ENCODE results near the gene MKNK2.
A peak's percentile ranks its signal among the peaks of the same experiment; 100 is the strongest.
"Not testable (repeated sequence)": the region's sequence is repeated elsewhere in the genome, so short reads cannot be mapped to it uniquely, and the experiment has no call there.

Gene MKNK2

DNA sequence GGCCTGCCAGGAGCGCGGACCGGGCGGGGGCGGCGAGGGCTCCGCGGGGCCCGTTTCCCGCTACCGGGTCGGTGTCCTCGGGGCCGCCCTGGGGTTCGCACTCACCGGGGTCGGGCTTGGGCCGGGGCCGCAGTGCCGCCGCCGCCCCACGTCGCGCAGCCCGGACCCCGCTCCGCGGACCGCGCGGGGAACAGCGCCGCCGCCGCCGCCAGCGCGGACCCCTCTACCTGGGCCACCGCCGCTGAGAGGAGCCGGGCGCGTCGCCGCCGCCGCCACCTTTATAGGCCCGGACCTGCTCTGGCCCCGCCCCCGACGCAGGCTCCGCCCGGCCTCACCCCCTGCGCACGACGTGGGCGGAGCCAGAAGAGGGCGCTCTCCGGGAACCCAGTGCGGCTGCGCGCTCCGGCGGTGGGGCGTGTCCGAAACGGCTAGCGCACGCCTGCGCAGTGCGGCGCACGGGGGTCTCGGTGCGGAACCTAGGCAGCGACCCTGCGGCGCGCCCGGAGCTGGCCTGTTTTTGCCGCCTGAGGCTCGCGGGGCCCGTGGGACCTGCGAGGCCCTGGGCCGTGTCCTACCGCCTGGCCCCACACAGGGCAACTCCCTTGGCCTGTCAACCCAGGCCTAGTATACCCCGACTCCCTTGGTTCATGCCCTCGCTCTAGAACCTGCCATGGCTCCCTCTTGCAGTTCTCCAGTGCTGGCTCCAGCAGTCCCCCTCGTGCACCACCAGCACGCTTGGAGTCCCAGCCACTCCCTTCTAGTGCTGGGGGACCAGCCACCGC is at the start of gene MKNK2:
TSS of gene MKNK2 (minus strand) at position 254 of the 782 bp plus-strand sequence. CDS start 393 bp downstream, outside the sequence.
- DNase-seq (ENCODE audit: low spot score) = peak; percentile 99

DNA sequence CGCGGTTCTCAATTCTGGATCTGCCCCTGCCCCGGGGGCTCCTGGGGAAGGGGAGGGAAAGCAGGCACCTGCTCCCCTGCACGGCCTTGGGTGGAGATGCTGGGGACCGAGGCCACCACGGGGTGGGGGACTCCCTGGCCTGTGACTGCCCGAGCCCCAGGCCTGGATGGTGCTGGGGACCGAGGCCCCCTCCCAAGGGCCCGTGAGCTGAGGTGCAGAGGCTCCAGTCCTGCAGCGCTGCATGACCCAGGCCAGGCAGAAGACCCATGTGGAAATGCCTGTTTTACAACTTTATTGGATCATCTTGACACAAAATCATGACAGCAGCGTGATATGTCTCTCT is 49.6 kb upstream of the MKNK2 start:
- no peak for DNase-seq (ENCODE audit: low spot score)

DNA sequence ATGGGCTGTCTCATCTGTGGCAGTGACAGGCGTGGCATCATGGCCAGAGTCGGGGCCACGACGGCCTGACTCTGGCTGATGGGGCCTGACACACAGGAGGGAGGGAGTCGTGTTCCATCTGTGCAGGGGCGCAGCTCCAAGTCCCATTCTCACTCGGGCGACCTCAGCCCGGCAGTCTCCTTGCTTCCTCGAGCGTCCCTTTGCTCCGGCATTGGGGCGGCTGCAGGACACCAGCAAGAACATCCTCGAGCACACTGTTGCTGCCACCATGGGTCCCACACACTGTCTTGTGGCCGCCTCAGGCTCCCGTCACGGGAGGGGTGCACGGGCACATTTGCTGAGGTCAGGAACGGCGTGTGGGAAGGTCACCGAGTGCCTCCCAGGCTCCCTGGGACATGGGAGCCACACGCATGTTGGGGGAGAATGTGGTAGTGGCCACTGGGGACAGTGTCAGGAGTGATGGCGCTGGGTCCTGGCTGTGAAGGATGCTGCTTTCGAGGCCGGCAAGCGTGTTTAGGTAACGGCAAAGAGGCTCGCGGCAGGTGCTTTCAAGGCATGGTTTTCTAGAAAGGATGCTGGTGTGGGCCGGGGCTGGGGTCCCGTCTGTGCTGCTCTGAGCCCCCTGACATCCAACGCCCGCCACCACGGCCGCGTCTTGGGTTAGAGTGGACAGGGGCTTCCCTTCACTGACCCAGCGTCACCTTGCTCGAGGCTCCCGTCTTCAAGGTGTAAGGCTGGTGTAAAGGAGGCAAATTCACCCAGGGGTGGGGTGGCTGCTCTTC is 49.1 kb upstream of the MKNK2 start:
- DNase-seq (ENCODE audit: low spot score) = no peak

DNA sequence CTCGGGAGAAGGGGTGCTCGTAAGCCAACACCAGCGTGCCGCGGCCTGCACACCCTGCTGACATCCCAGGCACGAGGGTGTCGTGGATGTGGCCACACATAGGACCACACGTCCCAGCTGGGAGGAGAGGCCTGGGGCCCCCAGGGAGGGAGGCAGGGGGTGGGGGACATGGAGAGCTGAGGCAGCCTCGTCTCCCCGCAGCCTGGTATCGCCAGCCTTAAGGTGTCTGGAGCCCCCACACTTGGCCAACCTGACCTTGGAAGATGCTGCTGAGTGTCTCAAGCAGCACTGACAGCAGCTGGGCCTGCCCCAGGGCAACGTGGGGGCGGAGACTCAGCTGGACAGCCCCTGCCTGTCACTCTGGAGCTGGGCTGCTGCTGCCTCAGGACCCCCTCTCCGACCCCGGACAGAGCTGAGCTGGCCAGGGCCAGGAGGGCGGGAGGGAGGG is 48.0 kb upstream of the MKNK2 start:
- no peak for DNase-seq (ENCODE audit: low spot score)

DNA sequence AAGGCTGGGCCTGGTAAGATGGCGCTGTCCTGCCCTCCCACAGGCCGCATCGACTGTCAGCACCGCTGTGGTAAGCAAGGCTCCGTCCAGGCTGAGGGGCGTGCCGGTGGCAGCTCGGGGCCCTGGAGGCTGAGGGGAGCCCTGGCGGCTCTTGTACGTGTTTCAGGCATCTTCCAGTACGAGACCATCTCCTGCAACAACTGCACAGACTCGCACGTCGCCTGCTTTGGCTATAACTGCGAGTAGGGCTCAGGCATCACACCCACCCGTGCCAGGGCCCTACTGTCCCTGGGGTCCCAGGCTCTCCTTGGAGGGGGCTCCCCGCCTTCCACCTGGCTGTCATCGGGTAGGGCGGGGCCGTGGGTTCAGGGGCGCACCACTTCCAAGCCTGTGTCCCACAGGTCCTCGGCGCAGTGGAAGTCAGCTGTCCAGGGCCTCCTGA is 46.9 kb upstream of the MKNK2 start:
- no peak for DNase-seq (ENCODE audit: low spot score)

DNA sequence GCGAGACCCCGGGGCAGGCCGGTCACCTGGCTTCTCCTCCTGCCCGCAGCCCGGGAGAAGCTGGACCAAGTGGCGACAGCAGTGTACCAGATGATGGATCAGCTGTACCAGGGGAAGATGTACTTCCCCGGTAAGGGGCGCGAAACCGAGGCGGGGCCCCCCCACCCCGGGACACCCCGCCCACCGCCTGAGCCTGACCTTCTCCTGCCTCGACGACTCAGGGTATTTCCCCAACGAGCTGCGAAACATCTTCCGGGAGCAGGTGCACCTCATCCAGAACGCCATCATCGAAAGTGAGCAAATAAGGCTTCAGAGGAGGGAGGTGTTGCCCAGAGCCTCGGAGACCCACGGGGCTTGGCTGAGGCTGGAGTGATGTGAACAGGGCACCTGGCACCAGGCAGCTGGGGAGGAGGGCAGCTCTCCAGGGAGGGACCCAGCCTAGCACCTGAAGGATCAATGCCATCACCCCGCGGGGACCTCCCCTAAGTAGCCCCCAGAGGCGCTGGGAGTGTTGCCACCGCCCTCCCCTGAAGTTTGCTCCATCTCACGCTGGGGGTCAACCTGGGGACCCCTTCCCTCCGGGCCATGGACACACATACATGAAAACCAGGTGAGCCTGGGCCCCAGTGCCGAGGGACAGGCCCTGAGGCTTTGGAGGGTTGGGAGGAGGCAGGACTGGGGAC is 46.3 kb upstream of the MKNK2 start:
- DNase-seq (ENCODE audit: low spot score) = no peak

DNA sequence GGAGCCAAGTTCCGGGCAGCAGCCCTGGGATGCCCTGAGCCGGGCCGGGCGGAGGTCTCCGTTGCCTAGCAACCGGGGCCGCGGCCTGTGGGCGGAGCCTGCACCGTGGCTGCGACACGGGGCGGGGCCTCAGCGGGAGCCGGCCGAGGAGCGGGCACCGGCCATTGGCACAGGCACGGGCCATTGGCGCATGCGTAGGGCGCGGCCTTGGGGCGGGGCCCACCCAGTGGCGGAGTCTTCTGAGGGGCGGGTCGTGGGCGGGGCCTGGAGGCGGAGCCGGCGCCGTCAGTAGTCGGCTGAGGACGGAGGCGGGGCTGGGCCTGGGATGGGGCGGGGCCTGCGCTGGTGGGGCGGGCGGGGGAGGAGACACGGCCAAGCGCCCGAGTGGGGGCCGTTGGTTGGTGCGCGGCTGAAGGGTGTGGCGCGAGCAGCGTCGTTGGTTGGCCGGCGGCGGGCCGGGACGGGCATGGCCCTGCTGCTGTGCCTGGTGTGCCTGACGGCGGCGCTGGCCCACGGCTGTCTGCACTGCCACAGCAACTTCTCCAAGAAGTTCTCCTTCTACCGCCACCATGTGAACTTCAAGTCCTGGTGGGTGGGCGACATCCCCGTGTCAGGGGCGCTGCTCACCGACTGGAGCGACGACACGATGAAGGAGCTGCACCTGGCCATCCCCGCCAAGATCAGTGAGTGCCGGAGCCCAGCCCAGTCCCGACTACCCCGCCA is 45.6 kb upstream of the MKNK2 start, which contains the start of gene IZUMO4:
TSS of gene IZUMO4 (plus strand) at position 436 of the 723 bp plus-strand sequence. CDS start at position 467, 31 bp downstream.
- DNase-seq (ENCODE audit: low spot score) = peak; percentile 100

DNA sequence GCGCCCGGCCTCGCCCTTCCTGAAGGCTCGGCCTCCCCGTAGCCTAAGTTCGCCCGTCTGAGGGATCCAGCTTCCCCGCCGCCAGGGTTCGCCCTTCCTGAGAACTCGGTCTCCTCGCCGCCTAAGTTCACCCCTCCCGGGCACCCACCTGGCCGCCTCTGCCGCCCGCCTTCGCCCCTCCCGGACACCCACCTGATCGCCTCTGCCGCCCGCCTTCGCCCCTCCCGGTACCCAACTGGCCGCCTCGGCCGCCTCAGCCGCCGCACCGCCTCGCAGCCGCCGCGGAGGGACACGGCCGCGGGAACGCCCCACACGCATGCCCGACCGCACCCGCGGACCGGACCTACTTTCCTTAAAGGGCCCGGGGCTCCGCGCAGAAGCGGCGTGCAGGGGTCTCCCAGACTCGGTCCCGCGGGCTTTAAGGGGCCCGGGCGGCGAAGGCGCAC is 45.0 kb upstream of the MKNK2 start, which contains the start of gene MOB3A:
TSS of gene MOB3A (minus strand) at position 293 of the 446 bp plus-strand sequence. CDS start 17,766 bp downstream, outside the sequence.
- DNase-seq (ENCODE audit: low spot score) = no peak

DNA sequence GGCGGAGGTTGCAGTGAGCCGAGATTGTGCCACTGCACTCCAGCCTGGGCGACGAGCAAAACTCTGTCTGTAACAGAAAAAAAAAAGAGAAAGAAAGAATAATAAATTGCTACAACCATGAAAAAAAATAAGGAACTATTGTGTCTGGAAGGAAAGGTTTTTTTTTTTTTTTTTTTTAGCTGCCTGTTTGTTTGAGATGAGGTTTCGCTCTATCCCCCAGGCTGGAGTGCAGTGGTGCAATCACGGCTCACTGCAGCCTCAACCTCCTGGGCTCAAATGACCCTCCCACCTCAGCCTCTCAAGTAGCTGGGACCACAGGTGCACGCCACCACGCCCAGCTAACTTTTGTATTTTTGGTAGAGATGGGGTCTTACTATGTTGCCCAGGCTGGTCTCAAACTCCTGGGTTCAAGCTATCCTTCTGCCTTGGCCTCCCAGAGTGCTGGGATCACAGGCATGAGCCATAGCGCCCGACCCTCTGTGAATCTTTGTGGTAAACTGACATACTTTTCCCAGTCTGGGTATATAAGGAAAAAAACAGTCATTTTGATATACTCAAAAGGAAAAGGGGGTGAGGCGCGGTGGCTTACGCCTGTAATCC is 41.0 kb upstream of the MKNK2 start:
- not testable (repeated sequence) for DNase-seq (ENCODE audit: low spot score)

DNA sequence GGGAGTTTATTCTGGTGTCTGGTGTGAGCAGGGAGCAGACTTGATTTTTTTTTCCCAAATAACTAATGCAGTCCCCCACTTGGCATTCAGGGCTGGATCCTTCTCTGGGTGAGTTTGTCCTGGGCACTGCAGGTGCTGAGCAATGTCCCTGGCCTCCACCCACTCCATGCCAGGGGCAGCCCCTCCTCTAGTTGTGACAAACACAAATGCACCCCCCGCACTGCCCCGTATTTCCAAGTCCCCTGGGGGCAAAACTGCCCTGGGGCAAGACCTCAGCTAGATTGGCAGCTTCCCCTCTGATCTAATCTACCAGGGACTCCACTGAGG is 38.6 kb upstream of the MKNK2 start:
- no peak for DNase-seq (ENCODE audit: low spot score)

DNA sequence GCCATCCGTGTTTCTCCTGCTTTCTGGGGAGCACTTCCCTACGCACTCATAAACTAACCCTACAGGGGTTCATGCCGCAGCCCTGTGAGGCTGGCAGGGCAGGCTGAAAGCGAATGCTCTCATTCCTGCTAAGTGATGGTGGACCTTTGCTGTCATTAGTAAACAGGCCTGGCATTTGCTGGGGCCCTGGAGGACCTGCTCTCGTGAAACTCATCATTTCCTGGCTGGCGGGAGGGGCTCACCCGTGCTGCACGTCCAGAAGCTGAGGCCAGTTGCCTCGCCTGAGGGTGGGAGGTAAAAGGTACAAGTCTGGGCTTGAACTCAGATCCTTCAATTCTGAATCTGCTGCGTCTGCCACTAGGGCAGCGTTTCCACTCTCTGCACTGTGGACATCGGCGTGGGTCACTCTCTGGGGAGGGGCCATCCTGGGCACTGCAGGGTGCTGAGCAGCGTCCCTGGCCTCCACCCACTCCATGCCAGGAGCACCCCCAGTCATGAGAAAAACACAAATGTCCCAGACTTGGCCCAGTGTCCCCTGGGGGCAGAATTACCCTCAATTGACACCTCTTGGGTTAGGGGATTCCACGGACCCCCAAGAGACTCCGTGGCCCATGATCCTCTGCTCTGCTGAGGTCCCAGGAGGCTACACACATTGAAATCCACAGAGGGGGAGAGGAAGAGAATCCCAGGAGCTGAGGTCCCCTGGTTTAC is 38.1 kb upstream of the MKNK2 start:
- no peak for DNase-seq (ENCODE audit: low spot score)

DNA sequence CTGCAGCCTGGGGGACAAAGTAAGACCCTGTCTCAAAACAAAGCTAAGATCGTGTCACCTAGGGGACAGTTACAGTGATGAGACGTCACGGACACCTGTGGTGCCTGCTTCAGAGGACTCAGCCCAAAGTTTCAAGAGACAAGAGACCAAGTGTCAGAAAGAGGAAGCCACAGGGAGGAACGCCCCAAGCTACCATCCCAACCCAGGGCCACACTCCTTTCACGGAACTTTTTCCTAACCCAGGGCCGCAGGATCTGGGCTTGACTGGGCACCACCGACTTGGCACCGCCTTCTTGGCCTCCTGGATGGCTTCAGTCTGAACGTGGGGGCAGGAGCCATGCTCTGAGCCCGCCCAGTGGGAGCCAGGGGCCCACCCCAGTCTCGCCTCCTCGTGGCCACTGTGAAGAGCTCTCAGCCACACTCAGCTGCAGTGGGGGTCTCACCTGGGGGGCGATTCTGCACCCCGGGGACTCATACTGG is 36.6 kb upstream of the MKNK2 start:
- DNase-seq (ENCODE audit: low spot score) = no peak

DNA sequence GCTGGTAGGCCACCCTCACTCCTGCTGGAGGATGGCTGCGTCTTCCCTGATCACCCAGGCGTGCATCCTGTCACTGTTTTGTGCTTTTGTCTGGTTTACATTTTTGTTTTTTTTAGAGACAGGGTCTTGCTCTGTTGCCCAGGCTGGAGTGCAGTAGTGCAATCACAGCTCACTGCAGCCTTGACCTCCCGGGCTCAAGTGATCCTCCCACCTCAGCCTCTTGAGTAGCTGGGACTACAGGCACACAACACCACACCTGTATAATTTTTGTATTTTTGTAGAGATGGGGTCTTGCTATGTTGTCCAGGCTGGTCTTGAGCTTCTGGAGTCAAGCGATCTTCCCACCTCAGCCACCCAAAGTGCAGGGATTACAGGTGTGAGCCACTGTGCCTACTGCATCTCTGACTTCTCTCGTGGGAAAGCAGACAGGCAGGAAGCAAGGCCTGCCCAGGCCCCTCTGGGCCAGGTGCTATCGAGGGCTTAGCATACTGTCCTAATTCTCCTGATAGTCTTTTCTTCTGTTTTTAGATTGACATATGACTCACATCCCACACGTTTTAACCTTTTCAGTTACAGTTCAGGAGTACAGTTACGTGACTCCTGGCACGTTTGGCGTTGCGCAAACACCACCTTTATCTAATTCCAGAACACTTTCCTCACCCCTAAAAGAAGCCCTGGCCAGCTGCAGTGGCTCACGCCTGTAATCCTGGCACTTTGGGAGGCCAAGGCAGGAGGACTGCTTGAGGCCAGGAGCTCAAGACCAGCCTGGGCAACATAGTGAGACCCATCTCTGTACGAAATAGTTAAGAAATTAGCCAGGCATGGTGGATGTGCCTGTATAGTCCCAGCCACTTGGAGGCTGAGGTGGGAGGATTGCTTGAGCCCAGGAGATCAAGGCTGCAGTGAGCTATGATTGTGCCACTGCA is 35.9 kb upstream of the MKNK2 start:
- DNase-seq (ENCODE audit: low spot score) = not testable (repeated sequence)

DNA sequence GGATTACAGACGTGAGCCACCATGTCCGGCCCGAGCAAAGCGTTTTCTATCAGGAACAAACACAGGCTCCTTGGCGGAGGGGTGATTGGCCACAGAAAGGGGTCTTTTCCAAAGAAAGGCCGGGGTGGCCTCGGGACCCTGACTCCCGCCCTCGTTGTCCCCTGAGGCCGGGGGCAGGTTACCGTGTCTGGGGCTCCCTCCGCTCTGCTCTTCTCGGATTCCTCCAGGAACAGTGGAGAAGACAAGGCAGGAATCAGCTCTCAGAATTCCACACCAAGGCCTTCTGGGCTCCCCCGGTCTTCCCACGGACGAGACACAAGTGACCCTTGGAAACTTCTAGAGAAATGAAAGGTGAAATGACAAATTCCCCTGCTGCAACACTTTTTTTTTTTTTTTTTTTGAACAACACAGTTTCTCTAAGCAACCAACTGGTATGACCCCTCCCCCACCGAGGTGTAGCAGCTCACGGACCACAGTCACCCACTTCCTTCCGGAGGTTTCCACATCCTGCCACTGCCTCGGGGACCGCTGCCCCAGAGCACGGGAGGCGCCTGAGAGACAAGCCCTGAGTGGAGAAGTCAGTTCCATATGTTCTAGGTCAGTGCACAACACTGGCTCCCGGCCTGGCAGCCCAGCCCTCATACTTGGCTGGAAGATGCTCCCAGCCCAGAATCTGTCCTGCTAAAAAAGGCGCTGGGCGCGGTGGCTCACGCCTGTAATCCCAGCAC is 34.1 kb upstream of the MKNK2 start:
- DNase-seq (ENCODE audit: low spot score) = no peak

DNA sequence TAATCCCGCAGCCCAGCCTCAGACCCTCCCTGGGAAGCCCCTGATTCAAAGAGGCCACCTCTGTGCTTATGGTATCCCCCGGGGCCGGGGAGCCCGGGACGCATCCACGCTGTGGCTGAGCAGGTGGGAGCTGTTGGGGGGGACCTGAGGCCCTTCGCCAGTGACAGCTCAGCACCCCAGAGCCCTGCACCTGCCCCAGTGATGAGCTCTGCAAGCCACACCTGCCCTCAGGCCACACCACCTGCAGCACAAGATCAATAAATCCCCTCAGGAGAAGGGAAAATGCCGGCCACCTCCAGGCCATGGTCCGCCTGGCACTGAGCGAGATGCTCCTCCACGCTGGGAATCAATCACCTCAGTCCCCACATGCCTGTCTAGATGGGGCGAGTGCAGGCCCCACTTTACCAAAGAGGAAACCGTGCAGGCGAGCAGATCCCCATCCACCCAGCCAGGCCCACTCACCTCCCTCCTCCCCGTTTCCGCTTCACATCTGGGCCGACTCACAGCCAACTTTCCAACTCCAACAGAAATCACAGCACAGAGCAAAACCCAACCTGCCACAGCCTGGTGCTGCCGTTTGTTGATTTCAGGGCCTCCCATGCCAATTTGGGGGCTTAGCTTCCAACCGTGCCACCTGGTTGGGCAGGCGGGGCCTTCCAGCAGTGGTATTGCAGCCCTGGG is 32.3 kb upstream of the MKNK2 start:
- no peak for DNase-seq (ENCODE audit: low spot score)

DNA sequence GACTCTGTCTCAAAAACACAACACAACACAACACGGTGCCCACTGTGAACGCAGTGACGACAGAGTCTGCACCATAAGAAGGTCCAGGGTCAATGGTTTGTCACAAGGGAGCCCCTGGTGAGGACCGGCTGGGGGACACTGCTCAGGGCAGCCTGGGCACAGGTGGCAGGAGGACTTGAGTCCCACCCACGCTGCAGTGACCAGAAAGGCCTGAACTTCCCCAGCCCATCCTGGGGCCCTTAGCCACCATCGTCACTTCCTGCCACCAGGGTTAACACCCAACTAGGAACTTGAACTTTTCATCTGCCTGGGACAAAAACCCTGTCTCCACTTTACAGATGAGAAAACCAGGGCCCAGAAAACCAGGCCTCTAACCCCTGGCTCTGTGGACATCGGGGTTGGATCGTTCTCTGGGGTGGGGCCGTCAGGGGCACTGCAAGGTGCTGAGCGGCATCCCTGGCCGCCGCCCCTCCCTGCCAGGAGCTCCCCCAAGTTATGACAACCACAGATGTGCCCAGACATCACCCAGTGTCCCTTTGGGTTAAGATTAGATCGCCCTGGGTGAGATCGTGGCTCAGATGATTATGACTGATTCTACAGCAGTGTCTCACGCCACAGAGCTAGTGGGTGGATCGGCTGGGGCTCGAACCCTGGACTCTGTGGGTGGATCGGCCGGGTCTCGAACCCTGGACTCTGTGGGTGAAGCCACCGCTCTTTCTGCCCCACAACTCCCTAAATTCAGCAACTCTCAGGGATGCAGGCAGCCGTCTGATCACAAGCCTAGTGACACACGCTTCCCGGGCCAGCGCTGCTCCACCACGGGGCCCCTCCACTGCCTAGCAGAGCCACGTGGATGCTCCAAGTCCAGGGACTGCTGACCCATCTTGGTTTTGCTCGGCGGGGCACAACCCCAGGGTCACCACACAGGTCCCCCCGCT is 31.1 kb upstream of the MKNK2 start:
- no peak for DNase-seq (ENCODE audit: low spot score)

Data from ecto neural progenitor cell (in vitro differentiated cells).